Epidermal melanocyte (primary cell): ENCODE measurements around the gene SCAMP3.

Experiments
- DNase-seq: peaks from one replicate; pipeline ENCODE4 v3.0.0; 2011; ENCODE audit warnings: low spot score; ENCODE audit not compliant: insufficient read length

SCAMP3 gene

DNA sequence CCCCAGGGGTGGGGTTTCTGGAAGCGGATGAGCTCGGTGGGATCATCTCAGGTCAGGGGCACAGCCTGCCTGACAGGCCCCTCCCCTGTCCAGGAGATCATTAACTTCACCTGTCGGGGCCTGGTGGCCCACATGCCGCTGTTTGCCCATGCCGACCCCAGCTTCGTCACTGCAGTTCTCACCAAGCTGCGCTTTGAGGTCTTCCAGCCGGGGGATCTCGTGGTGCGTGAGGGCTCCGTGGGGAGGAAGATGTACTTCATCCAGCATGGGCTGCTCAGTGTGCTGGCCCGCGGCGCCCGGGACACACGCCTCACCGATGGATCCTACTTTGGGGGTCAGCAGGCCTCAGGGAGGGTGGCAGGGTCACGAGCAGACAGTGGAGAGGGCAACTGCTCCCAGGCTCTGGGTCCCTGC is 23.5 kb upstream of the SCAMP3 start:
- no peak for DNase-seq

DNA sequence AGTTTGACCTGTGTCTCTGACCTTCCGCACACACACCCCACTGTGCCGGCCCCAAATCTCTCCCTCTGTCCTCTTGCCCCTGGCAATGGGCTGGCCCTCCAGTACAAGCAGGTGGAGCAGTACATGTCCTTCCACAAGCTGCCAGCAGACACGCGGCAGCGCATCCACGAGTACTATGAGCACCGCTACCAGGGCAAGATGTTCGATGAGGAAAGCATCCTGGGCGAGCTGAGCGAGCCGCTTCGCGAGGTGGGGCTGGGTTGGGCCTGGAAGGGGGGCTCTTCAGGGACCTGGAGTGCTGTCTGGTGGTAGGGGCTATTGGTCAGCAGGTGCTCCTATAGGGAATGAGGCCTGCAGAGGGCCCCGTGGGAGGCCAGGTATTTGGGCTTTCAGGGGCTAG is 22.9 kb upstream of the SCAMP3 start:
- DNase-seq: no peak

DNA sequence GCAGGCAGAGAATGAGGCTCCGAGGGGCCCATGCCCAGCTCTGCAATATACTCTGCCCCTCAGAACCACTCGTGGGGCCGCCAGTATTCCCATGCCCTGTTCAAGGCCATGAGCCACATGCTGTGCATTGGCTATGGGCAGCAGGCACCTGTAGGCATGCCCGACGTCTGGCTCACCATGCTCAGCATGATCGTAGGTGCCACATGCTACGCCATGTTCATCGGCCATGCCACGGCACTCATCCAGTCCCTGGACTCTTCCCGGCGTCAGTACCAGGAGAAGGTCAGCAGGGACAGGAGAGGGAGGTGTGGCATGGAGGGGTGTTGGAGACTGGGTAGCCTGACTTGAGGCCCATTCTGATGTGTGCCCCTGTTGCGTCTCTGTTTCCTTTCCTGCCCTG is 22.3 kb upstream of the SCAMP3 start:
- no peak for DNase-seq

DNA sequence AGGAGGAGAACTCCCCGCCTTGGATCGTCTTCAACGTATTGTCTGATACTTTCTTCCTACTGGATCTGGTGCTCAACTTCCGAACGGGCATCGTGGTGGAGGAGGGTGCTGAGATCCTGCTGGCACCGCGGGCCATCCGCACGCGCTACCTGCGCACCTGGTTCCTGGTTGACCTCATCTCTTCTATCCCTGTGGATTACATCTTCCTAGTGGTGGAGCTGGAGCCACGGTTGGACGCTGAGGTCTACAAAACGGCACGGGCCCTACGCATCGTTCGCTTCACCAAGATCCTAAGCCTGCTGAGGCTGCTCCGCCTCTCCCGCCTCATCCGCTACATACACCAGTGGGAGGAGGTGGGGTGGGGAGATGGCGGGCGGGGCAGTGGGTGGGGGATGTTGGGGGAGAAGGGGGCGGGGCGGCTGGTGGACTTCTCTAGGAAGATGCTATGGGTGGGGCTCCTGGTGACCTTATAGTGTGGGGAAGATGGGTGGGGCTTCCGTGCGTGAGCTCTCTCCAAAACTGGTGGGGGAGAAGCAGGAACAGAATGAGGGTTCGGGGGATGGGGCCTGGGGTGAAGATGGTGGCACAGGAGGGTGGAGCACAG is 20.4 kb upstream of the SCAMP3 start:
- no peak for DNase-seq

DNA sequence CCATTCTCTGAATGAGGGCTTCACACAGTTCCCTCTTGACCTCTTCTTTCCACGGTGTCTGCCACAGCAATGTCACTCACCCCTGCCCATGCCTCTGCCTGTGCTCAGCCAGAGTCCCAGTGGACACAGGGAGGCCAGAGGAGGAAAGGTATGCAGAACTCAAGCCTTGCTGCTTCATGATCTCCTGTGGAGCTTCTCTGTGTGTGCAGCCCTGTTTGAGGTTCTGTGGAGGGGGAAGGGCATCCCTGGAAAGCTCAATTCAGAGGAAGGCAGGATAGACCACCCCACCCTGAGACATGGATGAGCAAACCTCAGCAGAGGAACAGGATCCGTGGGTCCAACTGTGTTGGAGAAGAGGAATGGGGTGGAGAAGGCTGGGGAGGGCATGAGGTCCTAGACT is 17.1 kb upstream of the SCAMP3 start:
- DNase-seq: no peak

DNA sequence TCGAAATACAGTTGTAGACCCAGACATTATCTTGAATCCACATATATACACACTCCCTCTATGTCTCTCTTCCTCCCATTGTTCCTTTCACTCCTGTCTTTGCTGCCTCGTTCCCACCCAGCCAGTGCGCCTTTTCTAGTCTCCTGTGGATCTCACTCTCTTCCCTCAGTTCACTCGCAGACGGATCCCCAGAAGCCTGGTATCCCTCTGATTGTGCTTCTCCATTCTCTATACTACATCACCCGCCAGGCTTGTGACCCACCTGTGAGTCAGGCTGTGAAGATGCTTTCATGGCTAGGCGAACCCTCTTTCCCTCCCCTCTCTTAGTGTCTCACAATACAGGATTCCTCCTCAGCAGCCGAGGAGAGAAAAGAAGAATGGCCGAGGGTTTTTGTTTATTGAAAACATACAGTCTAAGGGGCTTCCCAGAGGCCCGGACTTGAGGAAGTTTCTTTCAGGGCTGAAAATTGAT is 16.6 kb upstream of the SCAMP3 start:
- no peak for DNase-seq

- DNase-seq: peak; percentile 42
Observed at GRCh38 chr1:155277902-155278688, 15.9 kb upstream of the SCAMP3 start.

DNA sequence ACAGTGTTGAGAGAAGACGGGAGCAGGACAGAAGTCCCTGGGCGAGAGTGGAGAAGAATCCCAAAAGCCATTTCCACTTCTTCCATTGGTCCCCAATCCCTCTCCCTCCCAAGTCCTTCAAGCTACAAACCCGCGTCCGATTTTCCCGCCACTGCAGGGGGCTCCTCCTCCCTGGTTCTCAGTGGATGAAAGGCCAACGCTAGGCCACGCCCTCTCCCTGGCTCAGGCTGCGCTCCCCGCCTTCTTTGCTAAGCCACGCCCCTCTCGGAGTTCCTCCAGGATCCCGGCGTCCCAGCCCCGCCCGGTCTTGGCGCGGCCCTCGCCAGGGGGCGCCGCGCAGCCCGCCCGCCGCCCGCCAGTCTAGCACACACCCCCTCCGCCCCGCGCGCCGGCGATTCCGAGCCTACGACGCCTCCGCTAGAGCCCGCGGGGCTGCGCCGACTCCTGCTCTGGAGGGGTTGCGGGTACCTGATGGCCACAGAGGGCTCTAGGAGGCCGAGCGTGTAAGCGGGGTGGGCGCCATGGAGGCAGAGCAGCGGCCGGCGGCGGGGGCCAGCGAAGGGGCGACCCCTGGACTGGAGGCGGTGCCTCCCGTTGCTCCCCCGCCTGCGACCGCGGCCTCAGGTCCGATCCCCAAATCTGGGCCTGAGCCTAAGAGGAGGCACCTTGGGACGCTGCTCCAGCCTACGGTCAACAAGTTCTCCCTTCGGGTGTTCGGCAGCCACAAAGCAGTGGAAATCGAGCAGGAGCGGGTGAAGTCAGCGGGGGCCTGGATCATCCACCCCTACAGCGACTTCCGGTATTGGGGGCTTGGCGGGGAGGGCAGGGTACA is 15.1 kb upstream of the SCAMP3 start, which contains the start of gene HCN3:
TSS of gene HCN3 (plus strand) at position 394 of the 832 bp plus-strand sequence. CDS start at position 522, 128 bp downstream.
- DNase-seq: peak; percentile 98

- peak; percentile 98 for DNase-seq
Observed at GRCh38 chr1:155273343-155274245, 11.4 kb upstream of the SCAMP3 start, which contains the start of gene CLK2. Gene CLK2 (minus strand): TSS chr1:155273504. CDS start chr1:155270977, 2,527 bp downstream.

- DNase-seq: peak; percentile 80
Observed at GRCh38 chr1:155272466-155273342, 10.5 kb upstream of the SCAMP3 start.

DNA sequence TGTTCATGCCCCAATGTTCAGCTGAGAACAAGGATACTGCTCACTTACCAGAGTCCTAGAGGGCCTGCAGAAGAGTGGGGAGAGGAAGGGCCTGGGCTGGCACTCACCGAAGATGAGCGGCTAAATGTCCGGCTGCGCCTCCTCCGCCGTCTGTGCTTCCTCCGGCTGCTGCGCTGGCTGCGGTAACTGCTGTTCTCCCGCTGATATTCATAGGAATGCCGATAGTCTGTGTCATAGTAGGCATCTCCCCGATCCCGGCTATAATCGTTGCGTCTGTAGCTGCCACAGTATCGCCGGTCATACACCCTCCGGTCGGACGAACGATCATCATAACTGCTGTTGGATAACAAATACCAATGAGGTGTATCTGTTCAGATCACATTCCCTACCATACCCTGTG is 7.2 kb upstream of the SCAMP3 start:
- DNase-seq: no peak

- DNase-seq: no peak
Observed at GRCh38 chr1:155268630-155269029, 6.5 kb upstream of the SCAMP3 start.

GRCh38 chr1:155267373-155267772 is 5.2 kb upstream of the SCAMP3 start:
- DNase-seq: no peak

DNA sequence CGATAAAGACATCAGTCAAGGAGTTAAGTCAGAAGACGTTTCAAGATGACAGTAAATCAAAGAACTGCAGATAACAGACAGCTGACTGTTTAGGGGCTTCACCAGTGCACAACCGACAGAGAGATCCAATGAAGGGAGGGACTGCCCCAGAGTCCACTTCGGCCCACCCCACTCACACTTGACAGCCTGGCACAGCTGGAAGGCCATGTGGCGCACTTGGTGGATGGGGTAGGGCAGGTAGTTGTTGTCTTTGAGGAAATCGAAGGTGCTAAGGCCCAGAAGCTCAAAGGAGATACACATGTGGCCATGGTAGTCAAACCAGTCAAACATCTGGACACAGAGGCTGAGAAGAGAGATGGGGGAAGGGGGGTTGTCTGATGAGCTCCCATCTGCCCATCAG is 4.4 kb upstream of the SCAMP3 start:
- no peak for DNase-seq

GRCh38 chr1:155263067-155263466 is 907 bp upstream of the SCAMP3 start:
- no peak for DNase-seq

DNA sequence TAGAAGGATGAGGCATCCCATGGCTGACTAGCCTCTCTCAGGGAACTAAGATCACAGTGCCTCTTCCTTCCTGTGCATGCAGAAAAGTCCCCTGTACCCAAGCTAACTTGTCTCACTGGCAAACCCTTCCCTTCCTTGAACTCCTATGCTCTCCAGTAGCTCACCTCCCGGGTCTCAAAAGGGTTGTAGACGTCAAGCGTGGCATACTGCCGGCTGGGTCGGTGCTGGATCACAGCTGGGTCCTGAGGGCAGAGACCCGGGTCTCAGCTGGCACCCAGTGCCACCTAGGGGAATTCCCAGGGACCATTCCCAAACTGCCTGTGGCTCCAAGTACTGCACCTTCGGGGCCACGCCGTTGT is 688 bp downstream of the SCAMP3 start:
- DNase-seq: no peak

- DNase-seq: no peak
Observed at GRCh38 chr1:155260276-155260675, 1.9 kb downstream of the SCAMP3 start.

DNA sequence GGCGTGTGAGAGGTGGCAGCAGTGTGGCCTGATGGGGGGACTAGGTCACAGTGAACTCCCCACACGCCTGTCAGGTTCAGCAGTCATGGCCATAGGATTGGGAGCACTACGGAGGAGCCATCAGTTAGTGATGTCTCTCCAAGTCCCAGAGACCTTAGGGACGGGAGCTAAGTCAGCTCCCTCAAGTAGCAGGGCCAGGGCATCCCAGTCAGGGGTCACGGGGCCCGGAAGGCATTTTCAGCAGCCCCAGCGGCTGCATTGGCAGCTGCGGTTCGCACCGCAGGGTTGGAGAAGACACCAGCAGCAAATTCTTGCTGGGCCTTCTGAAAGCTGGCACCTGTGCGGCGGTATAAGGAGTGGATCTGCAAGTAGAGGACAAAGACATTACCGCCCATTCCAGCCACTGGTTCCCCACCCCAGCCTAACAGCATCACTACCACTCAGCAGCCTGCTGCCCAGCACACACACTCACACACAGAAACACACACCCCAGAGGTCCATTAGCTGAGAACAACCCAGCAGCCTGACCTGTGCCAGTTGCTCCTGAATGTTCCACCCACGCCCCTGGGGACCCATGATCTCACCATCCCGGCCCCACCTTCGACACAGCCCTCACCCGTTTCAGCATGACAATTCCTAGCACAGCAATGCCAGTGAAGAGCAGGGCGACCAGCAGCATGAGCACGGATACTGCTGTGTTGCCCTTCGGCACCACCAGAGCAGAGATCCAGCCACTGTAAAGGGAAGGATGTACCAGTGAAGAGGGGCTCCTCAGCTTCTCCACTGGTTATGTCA is 5.9 kb downstream of the SCAMP3 start:
- DNase-seq: no peak
